ENCODE data around the gene TIAL1.
"Not testable (repeated sequence)": the region's sequence is repeated elsewhere in the genome, so short reads cannot be mapped to it uniquely, and the experiment has no call there.

Gene TIAL1

DNA sequence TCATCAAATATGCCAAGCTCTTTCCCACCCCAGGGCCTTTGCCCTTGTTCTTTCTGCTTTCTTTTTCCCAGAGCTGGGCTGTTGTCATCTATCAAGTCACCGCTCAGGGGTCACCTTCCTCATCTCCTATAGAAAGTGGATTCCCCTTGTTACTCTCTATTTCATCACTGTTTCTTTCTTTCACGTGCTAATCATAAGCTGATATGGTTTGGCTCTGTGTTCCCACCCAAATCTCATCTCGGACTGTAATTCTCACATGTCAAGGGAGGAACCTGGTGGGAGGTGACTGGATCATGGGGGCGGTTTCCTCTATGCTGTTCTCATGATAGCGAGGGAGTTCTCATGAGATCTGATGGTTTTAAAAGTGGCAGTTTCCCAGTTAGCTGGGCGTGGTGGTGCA is 17.0 kb upstream of the TIAL1 start:
- no peak for DNase-seq

GRCh38 chr10:119611433-119611832 is 14.7 kb upstream of the TIAL1 start:
- no peak for DNase-seq

- DNase-seq: no peak
These were observed 12.8 kb upstream of the TIAL1 start for GRCh38 chr10:119609516-119609915.

DNA sequence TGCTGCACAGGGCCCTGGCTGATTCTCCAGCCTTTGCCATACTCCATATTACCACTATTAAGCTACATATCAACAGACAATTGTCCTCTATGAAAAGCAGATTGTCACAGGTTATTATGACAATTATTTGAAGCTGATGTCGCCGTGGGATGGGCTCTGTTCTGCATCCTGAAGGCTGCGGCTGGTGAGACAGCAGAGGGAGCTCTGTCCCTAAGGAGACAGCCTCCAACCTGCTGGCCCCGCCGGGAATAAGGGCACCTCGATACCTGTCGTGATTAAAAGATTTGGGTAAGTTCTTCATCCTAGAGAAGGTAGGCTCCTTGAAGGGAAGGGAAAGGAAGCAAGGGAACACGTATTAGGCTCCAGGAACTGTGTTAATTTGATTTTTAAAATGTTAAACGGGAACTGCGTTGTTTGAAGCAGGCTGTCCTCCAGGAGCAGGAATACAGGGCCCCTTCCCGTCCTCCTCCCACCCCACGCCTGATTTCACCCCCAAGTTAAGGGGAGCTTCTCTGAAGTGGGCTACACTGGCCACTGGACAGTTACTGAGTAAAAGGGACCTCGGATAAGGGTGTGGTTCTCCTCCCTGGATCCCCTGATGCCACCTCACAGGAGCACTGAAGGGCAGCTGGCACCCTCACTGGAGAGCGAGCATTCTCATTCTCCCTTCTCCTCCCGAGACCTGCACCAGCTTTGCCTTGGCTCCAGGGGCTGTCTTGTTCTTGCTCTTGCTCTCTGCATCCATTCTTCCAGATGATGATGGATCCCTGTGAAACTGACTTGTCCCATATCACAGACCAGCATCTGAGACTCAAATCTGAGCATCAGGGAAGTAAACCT is 11.8 kb upstream of the TIAL1 start:
- no peak for DNase-seq

GRCh38 chr10:119604468-119604867 is 7.7 kb upstream of the TIAL1 start:
- no peak for DNase-seq

DNA sequence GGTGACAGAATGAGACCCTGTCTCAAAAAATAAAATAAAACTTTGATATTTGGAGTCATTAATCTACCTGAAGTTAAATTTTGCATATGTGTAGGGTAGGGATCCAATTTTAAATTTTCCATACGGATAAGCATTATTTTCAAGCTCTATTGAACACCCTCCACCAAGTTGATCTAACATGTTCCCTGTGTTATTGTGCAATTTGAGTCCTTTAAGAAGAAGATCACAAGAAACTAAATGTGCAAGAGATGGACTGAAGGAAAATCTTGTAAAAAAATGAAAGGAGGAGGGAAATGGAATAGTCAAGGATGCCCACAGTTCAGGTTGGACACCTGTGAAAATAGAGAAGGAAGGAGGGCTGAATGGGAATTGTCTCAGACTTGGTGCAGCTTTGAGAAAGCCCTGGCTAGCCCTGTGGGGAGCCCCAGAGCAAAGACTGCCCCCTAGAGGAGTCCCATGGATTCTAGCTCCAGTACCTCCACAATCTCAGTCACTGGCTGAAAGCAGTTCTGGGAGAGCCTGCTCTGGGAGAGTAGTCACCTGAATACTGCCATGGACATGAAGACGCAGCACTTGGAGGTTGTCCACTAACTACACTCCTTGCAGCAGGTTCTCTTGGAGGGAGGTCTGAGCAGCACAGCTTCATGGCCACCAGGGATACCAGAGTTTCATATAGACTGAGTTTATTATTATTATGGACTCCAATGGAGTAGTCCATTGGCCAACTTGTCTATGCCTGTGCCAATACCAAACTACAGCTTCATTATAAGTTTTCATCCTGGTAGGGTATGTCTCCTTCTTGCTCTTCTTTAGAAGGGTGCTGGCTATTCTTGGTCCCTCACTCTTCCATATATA is 5.7 kb upstream of the TIAL1 start:
- no peak for DNase-seq

DNA sequence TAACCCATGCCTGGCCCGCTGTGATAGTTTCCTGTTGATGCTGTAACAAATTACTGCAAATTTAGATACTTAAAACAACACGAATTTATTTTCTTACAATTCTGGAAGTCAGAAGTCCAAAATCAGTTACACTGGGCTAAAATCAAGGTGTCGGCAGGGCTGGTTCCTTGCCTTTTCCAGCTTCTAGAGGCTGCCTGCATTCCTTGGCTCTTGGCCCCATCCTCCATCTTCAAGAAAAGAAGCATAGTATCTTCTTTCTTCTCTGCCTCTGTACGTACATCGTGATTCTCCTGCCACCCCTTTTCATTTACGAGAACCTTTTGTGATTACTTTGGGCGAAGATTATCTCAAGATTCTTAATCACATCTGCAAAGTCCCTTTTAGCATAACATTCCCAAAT is 1.6 kb upstream of the TIAL1 start:
- no peak for DNase-seq

- no peak for DNase-seq
These were observed 832 bp upstream of the TIAL1 start for GRCh38 chr10:119597405-119598186.

- no peak for DNase-seq
These were observed 868 bp downstream of the TIAL1 start for GRCh38 chr10:119595676-119596515.

DNA sequence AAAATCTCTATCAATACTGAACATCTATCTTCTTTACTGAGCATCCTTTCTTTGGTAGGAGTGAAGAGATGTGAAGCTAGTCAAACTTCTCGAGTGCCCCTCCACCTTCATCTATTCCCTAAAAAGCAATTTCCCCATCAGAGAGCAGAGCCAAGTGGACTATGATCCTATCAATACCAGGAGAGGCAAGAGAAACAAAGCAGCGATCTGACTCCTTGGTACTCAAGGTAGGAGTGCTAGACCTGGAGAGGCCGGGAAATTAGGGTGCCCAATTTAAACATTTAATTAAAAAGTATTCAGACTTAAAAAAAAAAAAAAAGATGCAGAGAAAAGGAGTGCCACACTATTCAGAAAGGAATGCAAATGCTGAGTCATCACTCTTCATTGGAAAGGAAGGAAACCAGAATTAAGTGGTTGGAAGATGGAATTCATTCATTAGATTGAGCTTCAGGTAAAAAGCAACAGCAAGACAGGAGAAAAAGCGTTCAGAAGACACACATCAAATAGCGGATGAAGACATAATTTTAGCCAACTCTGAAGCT is 1.6 kb downstream of the TIAL1 start:
- DNase-seq: no peak

DNA sequence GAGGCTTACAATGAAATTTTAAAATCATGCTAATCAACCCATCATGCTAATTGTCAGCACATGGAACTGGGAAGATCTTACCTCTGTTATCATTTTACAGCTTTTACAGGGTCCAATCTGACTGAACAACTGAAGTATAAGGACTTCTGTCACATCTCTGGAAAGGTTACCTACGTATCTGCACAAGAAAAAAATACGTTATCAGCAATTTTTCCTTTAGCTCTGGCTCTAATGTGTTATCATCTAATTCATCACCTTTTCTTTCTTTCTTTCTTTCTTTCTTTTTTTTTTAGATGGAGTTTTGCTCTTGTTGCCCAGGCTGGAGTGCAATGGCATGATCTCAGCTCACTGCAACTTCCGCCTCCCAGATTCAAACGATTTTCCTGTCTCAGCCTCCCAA is 8.7 kb downstream of the TIAL1 start:
- no peak for DNase-seq

- no peak for DNase-seq
These were observed 18.4 kb downstream of the TIAL1 start for GRCh38 chr10:119578355-119578754.

GRCh38 chr10:119575991-119576390 is 20.8 kb downstream of the TIAL1 start:
- DNase-seq: no peak

DNA sequence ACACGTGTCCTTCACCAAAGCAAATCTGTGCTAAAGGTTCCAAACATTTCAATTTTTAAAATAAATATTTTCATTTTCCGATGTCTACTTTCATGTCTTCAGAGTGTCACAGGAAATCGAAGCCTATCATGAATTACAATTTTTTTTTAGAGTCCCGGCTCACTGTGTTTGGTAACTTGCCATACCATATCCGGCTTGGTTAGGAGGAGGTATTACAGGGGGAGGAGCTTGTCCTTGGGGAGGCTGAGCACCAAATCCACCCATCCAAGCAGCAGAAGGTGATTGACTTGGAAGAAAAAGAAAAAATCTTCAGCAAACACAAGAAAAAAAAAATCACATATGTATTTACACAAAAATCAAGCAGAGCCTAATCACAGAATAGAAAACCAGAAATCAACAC is 21.3 kb downstream of the TIAL1 start:
- no peak for DNase-seq

DNA sequence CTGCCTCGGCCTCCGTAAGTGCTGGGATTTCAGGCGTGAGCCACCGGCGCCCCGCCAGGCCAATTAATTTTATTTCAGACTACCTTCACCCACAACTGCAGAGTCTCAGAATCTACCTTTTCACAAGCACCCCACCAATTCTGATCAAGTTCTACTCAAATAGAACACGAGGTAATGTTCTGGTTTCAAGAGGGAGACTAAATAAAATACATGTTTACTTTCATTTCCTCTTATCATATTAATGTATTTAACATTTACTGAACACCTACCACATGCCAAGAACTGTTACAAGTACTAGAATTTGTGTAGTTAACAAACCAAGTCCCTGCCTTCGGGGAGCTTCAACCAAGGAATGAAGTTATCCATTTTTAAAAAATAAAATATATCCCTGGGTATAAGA is 28.8 kb downstream of the TIAL1 start:
- no peak for DNase-seq

GRCh38 chr10:119562097-119562496 is 34.7 kb downstream of the TIAL1 start:
- DNase-seq: no peak

DNA sequence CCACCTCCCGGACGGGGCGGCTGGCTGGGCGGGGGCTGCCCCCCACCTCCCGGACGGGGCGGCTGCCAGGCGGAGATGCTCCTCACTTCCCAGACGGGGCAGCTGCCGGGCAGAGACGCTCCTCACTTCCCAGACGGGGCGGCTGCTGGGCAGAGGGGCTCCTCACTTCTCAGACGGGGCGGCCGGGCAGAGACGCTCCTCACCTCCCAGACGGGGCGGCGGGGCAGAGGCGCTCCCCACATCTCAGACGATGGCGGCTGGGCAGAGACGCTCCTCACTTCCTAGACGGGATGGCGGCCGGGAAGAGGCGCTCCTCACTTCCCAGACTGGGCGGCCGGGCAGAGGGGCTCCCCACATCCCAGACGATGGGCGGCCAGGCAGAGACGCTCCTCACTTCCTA is 37.3 kb downstream of the TIAL1 start:
- not testable (repeated sequence) for DNase-seq

DNA sequence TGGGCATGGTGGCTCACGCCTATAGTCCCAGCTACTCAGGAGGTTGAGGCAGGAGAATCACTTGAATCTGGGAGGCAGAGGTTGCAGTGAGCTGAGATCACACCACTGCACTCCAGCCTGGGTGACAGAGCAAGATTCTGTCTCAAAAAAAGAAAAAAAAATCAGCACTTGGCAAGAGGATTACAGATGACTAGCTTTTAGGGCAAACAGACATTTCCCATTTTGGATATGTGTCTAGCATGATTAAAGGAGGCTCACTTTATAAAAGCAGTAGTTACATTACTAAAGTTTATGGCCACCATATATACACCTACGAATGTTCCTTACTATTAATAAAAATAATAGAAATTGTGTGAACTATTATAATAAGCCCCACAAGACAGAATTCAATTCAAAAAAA is 40.7 kb downstream of the TIAL1 start:
- not testable (repeated sequence) for DNase-seq

- no peak for DNase-seq
These were observed 41.5 kb downstream of the TIAL1 start for GRCh38 chr10:119555178-119555784.

- DNase-seq: no peak
These were observed 45.9 kb downstream of the TIAL1 start for GRCh38 chr10:119550827-119551226.

DNA sequence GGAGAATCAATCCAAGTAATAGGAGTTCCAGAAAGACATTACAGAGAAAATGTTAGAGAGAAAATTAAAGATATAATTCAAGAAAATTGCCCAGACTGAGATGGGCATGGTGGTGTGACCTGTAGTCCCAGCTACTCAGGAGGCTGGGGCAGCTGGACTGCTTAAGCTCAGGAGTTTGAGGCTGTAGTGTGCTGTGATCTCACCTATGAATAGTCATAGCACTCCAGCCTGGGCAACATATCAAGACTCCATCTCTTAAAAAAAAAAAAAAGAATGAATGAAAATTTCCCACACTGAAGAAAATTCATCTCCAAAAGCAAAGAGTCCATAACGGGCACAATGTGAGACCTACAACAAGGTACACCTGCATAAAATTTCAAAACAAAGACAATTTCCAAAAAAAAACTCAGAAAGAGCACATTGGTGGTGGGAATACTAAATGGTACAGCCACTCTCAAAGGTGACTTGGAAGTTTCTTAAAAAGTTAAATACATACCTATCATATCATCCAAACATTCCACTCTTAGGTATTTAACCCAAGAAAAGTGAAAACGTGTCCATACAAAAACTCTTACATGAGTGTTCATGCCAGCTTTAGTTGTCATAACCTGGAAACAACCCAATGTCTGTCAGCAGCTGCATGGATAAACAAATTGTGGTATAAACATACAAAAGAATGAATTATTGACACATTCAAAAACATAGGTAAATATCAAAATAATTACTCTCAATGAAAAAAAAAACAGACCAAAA is 47.3 kb downstream of the TIAL1 start:
- no peak for DNase-seq

Measured in T1000 (cell line).